HFF-Myc (cell line): ENCODE data around the gene FAM83D.

Experiments used
- DNase-seq: peaks from one replicate; pipeline ENCODE4 v3.0.0-alpha.2; 2011; ENCODE audit warnings: low read depth; ENCODE audit errors: extremely low read depth
- H3K4me3 ChIP-seq: replicated peaks from 2 replicates; pipeline ENCODE4 v1.5.1; 2011; ENCODE audit warnings: low read depth, mild to moderate bottlenecking, control low read depth, low read length
- TF ChIP-seq, protein P1 (sequence below): IDR thresholded peaks from 2 replicates; pipeline ENCODE4 v1.5.1; 2012; ENCODE audit warnings: mild to moderate bottlenecking, low read depth, low read length, control low read depth; ENCODE audit errors: missing control alignments

FAM83D gene

DNA sequence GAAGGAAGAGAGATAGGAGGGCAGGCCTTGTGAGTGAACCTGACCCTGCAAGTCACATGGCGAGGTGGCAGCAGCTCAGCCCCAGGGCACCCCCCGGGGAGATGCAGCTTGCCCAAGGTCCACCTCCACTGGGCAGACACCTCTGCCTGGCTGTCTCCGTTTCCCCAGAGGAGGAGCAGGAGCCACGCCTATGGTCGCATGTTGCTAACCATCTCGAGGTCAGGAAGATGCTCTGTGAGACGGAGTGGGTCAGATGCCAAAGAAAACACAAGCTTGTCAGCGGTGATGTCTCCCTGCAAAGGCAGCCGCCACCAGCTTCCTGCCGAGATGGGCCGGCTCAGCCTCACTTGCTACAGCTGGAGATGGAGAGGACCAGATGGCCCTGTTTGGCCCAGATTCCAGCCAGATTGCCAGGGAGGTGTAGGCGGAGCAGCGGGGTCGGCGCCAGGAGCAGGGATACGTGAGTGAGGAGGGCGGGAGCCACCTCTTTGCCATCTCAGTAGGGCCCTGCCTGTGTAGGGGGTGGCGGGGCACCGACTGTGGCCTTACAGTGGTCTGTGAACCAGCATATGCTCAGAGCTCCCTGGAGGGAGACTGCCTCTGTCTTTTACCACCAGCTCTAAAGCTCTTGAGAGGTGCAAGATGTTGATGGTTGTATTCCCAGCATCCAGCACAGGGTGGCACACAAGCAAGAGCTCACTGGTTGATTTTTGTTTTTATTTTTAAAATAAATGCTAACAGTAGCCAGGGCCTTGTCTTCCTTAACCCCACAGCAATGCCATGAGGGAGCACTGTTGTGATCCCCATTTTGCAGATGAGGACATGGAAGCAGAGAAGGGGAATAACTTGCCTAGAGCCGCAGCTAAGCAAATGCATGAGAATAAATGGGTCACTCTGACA, 42.9 kb upstream of the FAM83D start:
- H3K4me3 ChIP-seq = no peak overlapping the region
- TF ChIP-seq, protein P1, sequence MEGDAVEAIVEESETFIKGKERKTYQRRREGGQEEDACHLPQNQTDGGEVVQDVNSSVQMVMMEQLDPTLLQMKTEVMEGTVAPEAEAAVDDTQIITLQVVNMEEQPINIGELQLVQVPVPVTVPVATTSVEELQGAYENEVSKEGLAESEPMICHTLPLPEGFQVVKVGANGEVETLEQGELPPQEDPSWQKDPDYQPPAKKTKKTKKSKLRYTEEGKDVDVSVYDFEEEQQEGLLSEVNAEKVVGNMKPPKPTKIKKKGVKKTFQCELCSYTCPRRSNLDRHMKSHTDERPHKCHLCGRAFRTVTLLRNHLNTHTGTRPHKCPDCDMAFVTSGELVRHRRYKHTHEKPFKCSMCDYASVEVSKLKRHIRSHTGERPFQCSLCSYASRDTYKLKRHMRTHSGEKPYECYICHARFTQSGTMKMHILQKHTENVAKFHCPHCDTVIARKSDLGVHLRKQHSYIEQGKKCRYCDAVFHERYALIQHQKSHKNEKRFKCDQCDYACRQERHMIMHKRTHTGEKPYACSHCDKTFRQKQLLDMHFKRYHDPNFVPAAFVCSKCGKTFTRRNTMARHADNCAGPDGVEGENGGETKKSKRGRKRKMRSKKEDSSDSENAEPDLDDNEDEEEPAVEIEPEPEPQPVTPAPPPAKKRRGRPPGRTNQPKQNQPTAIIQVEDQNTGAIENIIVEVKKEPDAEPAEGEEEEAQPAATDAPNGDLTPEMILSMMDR = no peak
- peak; percentile 24 for DNase-seq

DNA sequence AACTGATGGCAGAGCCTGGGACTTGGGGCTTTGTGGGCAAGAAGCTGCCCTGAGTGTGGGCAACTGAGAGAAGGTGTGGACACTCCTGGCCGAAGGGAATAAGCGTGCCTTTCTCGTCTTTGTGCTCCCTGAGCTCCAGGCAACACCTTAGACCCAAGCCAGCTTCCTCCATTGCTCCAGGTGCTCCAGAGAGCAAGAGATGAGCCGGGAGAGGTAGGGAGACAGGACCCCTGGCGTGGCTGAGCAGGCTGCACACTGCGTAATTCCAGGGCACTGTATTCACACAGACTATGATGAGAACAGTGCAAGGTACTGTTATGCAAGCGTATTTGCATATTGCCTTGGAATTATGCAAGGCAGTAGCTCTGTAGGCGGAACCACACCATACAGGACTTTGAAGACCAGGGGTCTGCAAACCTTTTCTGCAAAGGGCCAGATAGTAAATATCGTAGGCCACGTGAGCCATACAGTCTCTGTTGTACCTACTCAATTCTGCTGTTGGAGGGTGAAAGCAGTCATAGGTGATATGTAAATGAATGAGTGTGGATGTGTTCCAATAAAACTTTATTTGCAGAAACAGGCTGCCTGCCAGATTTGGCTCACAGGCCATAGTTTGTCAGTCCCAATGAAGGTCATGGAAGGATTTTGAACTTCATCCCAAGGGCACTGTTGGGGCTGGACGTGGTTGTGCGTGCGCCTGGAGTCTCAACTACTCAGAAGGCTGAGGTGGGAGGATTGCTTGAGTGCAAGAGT, 42.1 kb upstream of the FAM83D start:
- H3K4me3 ChIP-seq = no peak overlapping the region
- TF ChIP-seq, protein P1 = no peak

DNA sequence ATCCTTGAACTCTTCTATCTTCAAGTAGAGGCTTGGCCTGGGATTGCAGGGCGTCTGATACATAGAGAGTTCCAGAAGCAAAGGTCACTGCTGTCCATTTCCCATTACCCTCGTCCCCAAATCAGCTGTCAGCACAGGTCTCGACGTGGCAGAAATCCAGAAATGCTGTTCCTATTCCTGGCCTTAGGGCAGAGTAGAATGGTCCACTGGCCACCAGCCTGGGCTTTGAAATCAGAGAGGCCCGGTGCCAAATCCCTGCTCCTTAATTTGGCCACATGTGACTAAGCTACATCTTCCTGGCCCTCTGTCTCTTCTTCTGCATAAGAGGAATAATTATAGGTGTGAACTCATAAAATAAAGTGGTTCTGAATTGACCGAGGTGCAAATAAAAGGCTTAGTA, 40.9 kb upstream of the FAM83D start:
- DNase-seq = no peak
- no peak overlapping the region for H3K4me3 ChIP-seq
- TF ChIP-seq, protein P1 = no peak

More for the DNA sequence above, 42.1 kb upstream of the FAM83D start:
- DNase-seq = no peak

DNA sequence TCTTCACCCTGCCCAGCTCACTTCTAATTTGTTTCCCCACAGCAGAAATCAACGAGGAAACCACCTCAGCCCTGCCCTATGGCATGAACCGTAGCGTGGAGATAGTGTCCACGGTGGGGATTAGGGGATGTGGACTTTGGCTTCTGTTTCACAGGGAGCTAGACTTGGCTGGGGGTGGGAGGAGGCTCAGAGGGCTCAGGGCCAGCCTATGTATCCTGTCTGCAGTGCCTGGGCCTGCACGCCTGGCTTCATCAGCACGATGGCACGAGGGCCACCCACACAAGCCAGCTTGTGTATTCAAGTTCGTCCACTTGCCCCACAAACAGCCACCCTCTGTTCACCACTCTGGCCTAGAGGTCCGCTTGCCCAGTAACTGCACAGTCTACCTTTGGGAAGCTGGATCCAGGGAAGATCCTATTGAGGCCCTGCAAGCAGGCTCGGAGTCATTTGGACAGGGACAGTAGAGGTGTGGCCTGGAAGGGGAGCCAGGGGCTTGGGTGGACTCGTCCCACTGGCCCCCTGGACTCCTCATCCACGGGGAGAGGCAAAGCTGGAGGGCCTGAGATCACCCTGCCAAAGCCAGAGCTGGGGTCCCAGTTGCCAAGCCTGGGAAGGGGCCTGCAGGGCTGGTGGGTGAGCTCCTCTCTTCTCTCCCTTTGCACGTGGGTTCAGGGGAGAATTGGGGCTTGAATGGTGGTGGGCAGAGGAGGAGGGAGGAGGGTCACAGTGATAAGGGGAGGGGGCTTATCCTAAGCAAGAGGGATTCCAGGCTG, 38.0 kb upstream of the FAM83D start:
- no peak overlapping the region for H3K4me3 ChIP-seq
- TF ChIP-seq, protein P1 = no peak

DNA sequence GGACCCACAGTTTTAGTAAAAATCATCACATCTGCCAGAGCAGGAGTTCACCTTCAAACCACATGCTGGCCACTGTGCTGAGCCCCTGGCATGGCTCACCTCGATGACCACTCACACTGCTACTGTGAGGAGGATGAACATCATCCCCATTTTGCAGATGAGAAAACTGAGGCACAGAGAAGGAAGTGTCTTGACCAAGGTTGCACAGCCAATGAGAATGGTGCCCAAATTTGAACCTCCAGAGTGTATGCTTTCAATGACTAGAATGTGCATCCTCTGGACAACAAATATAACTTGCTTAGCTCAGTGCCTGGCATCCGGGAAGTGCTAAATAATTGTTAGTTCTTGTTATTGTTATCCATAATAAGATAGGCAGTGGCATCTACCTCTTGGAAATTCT, 37.2 kb upstream of the FAM83D start:
- TF ChIP-seq, protein P1 = no peak
- DNase-seq = no peak
- H3K4me3 ChIP-seq = no peak overlapping the region

More for the DNA sequence above, 38.0 kb upstream of the FAM83D start:
- no peak for DNase-seq

DNA sequence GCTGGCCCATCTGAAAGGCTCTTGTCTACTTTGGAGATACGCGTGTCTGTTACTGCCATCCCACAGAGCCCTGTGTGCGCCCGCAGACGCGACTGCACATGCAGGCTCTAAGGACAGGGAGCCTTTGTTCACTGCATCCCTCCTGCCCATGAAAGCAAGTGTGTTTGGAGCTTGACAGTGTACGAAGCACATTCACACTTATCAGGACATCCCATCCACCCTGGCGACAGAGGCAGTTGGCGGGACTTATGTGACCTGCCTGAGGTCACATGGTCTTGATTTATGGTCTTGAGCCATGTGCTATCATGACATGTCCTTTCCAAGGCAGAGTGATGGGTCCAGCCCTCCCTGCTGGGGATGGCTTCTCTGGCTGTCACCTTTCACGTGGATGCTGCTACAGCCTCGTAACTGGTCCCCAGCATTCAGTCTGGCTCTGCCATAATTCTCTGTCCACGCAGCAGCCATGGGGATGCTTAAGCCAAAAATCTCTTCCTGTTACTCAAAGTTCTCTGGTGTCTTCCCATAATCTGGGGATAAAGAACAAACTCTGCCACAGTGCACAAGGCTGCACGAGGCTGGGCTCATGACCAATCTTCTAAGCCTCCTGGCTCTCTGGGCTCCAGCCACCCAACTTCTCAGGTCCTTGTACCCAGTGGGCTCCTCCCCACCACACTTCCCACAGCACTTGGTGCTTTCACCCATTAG, 36.3 kb upstream of the FAM83D start:
- TF ChIP-seq, protein P1 = no peak
- no peak for DNase-seq
- no peak overlapping the region for H3K4me3 ChIP-seq
